ENCODE measurements around the gene SOCS6. TPM values are rescaled to one million over a fixed set of nuclear protein-coding genes. Genes with fewer than 3 reads are reported as not detected.

SOCS6 gene
- total RNA-seq, 1 donor from 2014 or later = 39.0 TPM

DNA sequence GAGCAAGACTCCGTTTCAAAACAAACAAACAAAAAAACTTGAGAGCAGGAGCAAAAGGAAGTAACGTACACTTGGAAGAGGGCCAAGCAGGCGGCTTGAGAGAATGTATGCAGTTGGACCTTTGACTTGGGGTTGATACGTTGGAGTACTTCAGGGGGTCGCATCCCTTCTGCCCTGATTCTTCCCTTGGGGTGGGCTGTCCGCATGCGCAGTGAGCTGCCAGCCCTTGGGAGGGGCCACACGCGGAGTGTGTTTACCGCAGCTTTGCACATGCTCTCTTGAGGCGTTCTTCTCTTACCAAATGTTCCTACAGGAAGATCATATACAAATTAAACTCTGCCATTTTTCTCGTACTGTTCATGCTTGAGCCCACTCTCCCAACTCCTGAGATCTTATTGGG lies 38.1 kb upstream of the SOCS6 start:
- H3K36me3 Mint-ChIP-seq (ENCODE audit: insufficient read depth) = no peaks in the 10 kb centered on the region
- H3K4me3 Mint-ChIP-seq (ENCODE audit: low read depth) = no peak overlapping the region
- DNase-seq (ENCODE audit: low spot score, unreplicated experiment) = no peak
- TF ChIP-seq CTCF (IDR thresholded peaks at IDR 0.05; ENCODE audit: unreplicated experiment) = no peak
- H3K27me3 Mint-ChIP-seq = no peaks in the 10 kb centered on the region
- H3K9me3 Mint-ChIP-seq (ENCODE audit: low read depth) = no peaks in the 10 kb centered on the region
- H3K27ac Mint-ChIP-seq = no peak overlapping the region
- peaks cover 6% of the 10 kb centered on the region for H3K4me1 Mint-ChIP-seq (ENCODE audit: low read depth)

GRCh38 chr18:70256184-70256583 lies 32.7 kb upstream of the SOCS6 start:
- no peaks in the 10 kb centered on the region for H3K27me3 Mint-ChIP-seq
- H3K27ac Mint-ChIP-seq = no peak overlapping the region
- DNase-seq (ENCODE audit: low spot score, unreplicated experiment) = no peak
- H3K36me3 Mint-ChIP-seq (ENCODE audit: insufficient read depth) = no peaks in the 10 kb centered on the region
- no peak overlapping the region for H3K4me3 Mint-ChIP-seq (ENCODE audit: low read depth)
- H3K4me1 Mint-ChIP-seq (ENCODE audit: low read depth) = peaks cover 2% of the 10 kb centered on the region
- TF ChIP-seq CTCF (IDR thresholded peaks at IDR 0.05; ENCODE audit: unreplicated experiment) = no peak
- H3K9me3 Mint-ChIP-seq (ENCODE audit: low read depth) = no peaks in the 10 kb centered on the region

DNA sequence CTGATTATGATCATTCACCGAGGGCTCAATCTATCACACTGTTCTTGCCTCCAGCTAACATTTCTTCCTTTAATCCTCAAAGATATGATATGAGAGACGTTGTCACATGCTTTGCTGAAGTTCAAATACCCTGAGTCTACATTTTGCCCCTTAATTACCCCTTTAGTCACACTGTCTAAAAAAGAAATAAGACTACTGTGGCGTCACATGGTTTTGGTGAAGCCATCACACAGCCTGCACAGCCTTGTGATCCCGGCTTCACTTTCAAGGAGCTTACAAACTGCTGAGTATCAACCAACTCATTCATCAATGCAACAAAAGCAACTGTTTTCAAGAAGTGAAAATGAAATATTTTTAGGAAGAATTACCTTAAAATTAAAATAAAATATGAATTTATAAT lies 31.9 kb upstream of the SOCS6 start:
- DNase-seq (ENCODE audit: low spot score, unreplicated experiment) = no peak
- TF ChIP-seq CTCF (IDR thresholded peaks at IDR 0.05; ENCODE audit: unreplicated experiment) = no peak

GRCh38 chr18:70258243-70258642 lies 30.6 kb upstream of the SOCS6 start:
- Mint-ChIP-seq H3K27me3 (no peaks in the 10 kb centered on the region), H3K36me3 (ENCODE audit: insufficient read depth) (no peaks in the 10 kb centered on the region), H3K9me3 (ENCODE audit: low read depth) (no peaks in the 10 kb centered on the region), H3K27ac (no peak overlapping the region), H3K4me1 (ENCODE audit: low read depth) (peaks cover 2% of the 10 kb centered on the region), H3K4me3 (ENCODE audit: low read depth) (no peak overlapping the region)
- TF ChIP-seq CTCF (IDR thresholded peaks at IDR 0.05; ENCODE audit: unreplicated experiment) = no peak
- no peak for DNase-seq (ENCODE audit: low spot score, unreplicated experiment)

More for the DNA sequence above, 31.9 kb upstream of the SOCS6 start:
- Mint-ChIP-seq H3K4me3 (ENCODE audit: low read depth) (no peak overlapping the region), H3K4me1 (ENCODE audit: low read depth) (peaks cover 2% of the 10 kb centered on the region), H3K36me3 (ENCODE audit: insufficient read depth) (no peaks in the 10 kb centered on the region), H3K27ac (no peak overlapping the region), H3K27me3 (no peaks in the 10 kb centered on the region), H3K9me3 (ENCODE audit: low read depth) (no peaks in the 10 kb centered on the region)

DNA sequence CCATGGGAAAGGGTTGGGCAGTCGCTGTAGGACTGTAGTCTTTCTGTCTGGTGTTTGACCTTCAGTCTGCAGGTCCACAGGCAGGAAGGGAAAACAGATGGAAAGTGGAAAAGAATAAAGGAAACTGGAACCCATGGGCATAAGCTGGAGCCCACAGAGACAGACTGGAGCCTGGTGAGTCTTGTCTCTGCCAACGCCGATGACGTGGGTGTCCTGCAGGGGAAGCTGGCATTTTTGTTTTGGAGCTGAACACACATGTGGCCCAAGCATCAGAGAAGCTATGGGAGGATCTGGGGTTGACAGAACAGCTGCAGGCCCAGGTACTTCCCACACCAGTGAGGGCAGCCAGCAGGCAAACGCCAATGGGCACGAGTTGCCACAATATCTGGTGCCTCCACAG lies 28.2 kb upstream of the SOCS6 start:
- no peak for TF ChIP-seq CTCF (IDR thresholded peaks at IDR 0.05; ENCODE audit: unreplicated experiment)
- Mint-ChIP-seq H3K27me3 (no peaks in the 10 kb centered on the region), H3K36me3 (ENCODE audit: insufficient read depth) (no peaks in the 10 kb centered on the region), H3K4me1 (ENCODE audit: low read depth) (peaks cover 2% of the 10 kb centered on the region), H3K9me3 (ENCODE audit: low read depth) (no peaks in the 10 kb centered on the region), H3K4me3 (ENCODE audit: low read depth) (no peak overlapping the region), H3K27ac (no peak overlapping the region)
- no peak for DNase-seq (ENCODE audit: low spot score, unreplicated experiment)
